ENCODE data around the gene WNK2.

WNK2 gene

DNA sequence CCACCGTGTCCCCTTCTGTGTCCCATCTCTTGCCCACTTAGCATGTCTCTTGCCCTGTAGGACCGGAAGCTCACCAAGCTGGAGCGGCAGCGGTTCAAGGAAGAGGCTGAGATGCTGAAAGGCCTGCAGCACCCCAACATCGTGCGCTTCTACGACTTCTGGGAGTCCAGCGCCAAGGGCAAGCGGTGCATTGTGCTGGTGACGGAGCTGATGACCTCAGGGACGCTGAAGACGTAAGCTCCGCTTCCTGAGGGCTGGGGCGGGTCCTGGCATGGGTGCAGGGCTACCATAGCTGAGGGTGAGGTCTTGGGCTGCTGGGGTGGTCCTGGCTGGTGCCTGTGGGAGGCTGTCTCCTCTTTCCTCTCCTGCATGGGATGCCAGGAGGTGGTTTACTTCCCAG, 45.7 kb downstream of the WNK2 start:
- Histone ChIP-seq H3K27ac (ENCODE audit: insufficient read depth, low read depth, low read length, poor library complexity, severe bottlenecking) (no peak overlapping the region), H3K36me3 (ENCODE audit: control insufficient read depth, insufficient read depth, low read length) (no peaks in the 10 kb centered on the region), H3K27me3 (ENCODE audit: control insufficient read depth, insufficient read depth, low read length, poor library complexity, severe bottlenecking) (no peaks in the 10 kb centered on the region), H3K4me1 (ENCODE audit: control insufficient read depth, insufficient read depth, low read length) (peaks cover 1% of the 10 kb centered on the region), H3K4me3 (ENCODE audit: insufficient read depth, low read depth, low read length) (no peak overlapping the region), H3K9me3 (ENCODE audit: control insufficient read depth, low read length) (no peaks in the 10 kb centered on the region)
- 95 to 97% methylated on average over 14 of the region's 14 CpGs for WGBS, 2 experiments

DNA sequence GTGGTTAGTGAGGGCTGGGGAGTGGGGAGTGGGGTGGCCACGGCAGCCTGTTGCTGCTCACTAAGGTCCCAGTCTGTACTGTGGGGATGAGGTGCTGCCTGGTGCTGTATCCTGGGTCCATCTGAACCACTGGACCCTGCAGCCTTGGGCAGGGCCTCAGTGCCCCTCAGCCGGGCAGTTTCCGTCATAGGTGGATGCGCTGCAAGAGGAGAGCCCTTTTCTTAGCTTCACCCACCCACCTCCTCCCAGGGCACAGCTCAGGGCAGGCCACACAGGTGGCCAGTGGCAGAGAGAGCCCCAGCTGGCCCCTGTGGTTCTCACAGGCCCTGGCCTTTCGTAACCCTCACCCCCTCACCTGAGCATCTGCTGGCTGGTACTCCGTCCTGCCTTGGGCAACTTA, 46.2 kb downstream of the WNK2 start:
- Histone ChIP-seq H3K4me3 (ENCODE audit: insufficient read depth, low read depth, low read length) (no peak overlapping the region), H3K4me1 (ENCODE audit: control insufficient read depth, insufficient read depth, low read length) (no peaks in the 10 kb centered on the region), H3K36me3 (ENCODE audit: control insufficient read depth, insufficient read depth, low read length) (no peaks in the 10 kb centered on the region), H3K9me3 (ENCODE audit: control insufficient read depth, low read length) (no peaks in the 10 kb centered on the region), H3K27me3 (ENCODE audit: control insufficient read depth, insufficient read depth, low read length, poor library complexity, severe bottlenecking) (no peaks in the 10 kb centered on the region), H3K27ac (ENCODE audit: insufficient read depth, low read depth, low read length, poor library complexity, severe bottlenecking) (no peak overlapping the region)
- WGBS, 2 experiments, result 93 to 97% methylated on average over 6 of the region's 6 CpGs

DNA sequence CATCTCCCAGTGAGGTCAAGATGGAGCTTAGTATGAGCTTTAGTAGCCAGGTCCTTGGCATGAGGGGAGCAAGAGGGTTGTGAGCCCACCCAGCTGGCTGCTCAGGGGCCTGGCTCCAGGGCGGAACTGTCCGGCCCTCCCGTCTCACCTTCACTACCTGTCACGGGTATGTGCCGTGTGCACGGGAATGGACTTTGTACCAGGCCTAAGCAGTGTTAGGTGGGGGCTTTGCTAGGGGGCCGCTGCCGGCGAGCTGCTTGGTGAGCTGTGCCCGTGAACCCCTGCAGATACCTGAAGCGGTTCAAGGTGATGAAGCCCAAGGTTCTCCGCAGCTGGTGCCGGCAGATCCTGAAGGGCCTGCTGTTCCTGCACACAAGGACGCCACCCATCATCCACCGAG, 46.7 kb downstream of the WNK2 start:
- Histone ChIP-seq H3K36me3 (ENCODE audit: control insufficient read depth, insufficient read depth, low read length) (no peaks in the 10 kb centered on the region), H3K9me3 (ENCODE audit: control insufficient read depth, low read length) (no peaks in the 10 kb centered on the region), H3K4me1 (ENCODE audit: control insufficient read depth, insufficient read depth, low read length) (no peaks in the 10 kb centered on the region), H3K27ac (ENCODE audit: insufficient read depth, low read depth, low read length, poor library complexity, severe bottlenecking) (no peak overlapping the region), H3K27me3 (ENCODE audit: control insufficient read depth, insufficient read depth, low read length, poor library complexity, severe bottlenecking) (no peaks in the 10 kb centered on the region), H3K4me3 (ENCODE audit: insufficient read depth, low read depth, low read length) (no peak overlapping the region)
- WGBS, 2 experiments, result 92% methylated on average over 15 of the region's 15 CpGs

DNA sequence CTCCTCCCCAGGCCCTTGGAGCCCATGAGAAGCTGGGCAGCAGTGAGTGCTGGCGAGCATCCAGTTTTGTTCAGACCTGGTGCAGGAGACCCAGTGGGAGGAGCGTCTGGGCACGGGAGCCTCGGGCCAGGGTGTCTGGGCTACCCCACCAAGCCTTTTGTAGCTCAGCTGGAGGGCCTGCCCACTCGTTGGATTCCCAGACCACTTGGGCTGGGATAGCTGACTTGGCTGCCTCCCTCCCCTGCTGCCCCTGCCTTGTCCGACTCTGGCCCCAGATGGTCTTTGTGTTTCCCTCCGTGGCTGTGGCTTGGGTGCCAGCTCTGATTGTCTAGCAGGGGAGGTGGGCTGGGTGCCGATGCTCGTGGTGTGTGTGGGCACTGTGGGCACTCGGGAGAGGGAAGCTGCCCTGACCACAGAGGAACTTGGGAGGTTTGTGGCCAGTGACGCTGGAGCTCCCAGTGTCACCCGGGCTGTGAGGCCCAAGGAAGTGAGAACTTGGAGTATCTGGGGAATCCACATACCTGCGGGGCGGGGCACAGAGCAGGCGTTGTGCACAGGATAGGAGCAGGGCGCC, 47.3 kb downstream of the WNK2 start:
- no peak overlapping the region for H3K27ac ChIP-seq (ENCODE audit: insufficient read depth, low read depth, low read length, poor library complexity, severe bottlenecking)
- H3K36me3 ChIP-seq (ENCODE audit: control insufficient read depth, insufficient read depth, low read length), result no peaks in the 10 kb centered on the region
- no peaks in the 10 kb centered on the region for H3K4me1 ChIP-seq (ENCODE audit: control insufficient read depth, insufficient read depth, low read length)
- H3K4me3 ChIP-seq (ENCODE audit: insufficient read depth, low read depth, low read length), result no peak overlapping the region
- no peaks in the 10 kb centered on the region for H3K9me3 ChIP-seq (ENCODE audit: control insufficient read depth, low read length)
- H3K27me3 ChIP-seq (ENCODE audit: control insufficient read depth, insufficient read depth, low read length, poor library complexity, severe bottlenecking), result no peaks in the 10 kb centered on the region
- WGBS, 2 experiments, result 85 to 89% methylated on average over 16 of the region's 16 CpGs

DNA sequence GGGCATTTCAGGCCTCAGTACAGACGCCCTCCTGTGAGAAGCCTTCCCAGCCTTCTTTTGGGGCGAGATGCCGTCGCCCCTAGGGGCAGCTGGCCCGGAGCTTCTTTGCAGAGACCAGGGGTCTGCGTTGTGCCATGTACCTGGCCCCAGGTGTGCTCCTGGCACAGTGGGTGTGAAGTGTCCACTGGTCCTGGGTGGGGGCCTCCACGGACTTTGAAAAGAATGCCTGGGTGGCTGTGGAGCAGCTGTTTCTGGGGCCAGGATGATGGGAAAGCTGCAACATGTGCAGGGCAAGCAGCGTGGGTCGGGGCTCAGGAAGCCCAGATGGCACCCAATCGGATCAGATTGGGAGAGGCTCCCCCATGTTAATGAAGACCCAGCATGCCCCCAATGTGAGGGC, 47.8 kb downstream of the WNK2 start:
- 92 to 95% methylated on average over 10 of the region's 10 CpGs for WGBS, 2 experiments
- Histone ChIP-seq H3K4me3 (ENCODE audit: insufficient read depth, low read depth, low read length) (no peak overlapping the region), H3K9me3 (ENCODE audit: control insufficient read depth, low read length) (no peaks in the 10 kb centered on the region), H3K27me3 (ENCODE audit: control insufficient read depth, insufficient read depth, low read length, poor library complexity, severe bottlenecking) (no peaks in the 10 kb centered on the region), H3K27ac (ENCODE audit: insufficient read depth, low read depth, low read length, poor library complexity, severe bottlenecking) (no peak overlapping the region), H3K4me1 (ENCODE audit: control insufficient read depth, insufficient read depth, low read length) (no peaks in the 10 kb centered on the region), H3K36me3 (ENCODE audit: control insufficient read depth, insufficient read depth, low read length) (no peaks in the 10 kb centered on the region)

GRCh38 chr9:93232388-93232960, 48.5 kb downstream of the WNK2 start:
- Histone ChIP-seq H3K36me3 (ENCODE audit: control insufficient read depth, insufficient read depth, low read length) (no peaks in the 10 kb centered on the region), H3K4me1 (ENCODE audit: control insufficient read depth, insufficient read depth, low read length) (no peaks in the 10 kb centered on the region), H3K27me3 (ENCODE audit: control insufficient read depth, insufficient read depth, low read length, poor library complexity, severe bottlenecking) (no peaks in the 10 kb centered on the region), H3K27ac (ENCODE audit: insufficient read depth, low read depth, low read length, poor library complexity, severe bottlenecking) (no peak overlapping the region), H3K4me3 (ENCODE audit: insufficient read depth, low read depth, low read length) (no peak overlapping the region), H3K9me3 (ENCODE audit: control insufficient read depth, low read length) (no peaks in the 10 kb centered on the region)
- 86% methylated on average over 12 of the region's 12 CpGs for WGBS, 2 experiments

DNA sequence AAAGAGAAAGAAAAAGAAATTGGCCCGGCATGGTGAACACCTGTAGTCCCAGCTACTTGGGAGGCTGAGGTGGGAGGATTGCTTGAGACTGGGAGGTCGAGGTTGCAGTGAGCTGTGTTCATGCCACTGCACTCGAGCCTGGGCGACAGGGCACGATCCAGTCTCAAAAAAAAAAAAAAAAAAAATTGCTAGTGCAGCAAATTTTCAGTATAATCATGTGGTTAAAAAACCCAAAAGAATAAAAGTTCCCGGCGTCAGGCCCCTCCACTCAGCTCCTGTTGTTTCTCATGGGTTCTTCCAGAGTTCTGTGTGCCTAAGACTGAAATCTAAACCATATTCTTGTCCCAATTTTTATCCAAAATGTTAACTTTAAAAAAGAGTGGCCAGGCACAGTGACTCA, 49.1 kb downstream of the WNK2 start:
- 79 to 83% methylated on average over 7 of the region's 7 CpGs for WGBS, 2 experiments
- Histone ChIP-seq H3K4me1 (ENCODE audit: control insufficient read depth, insufficient read depth, low read length) (no peaks in the 10 kb centered on the region), H3K36me3 (ENCODE audit: control insufficient read depth, insufficient read depth, low read length) (no peaks in the 10 kb centered on the region), H3K9me3 (ENCODE audit: control insufficient read depth, low read length) (no peaks in the 10 kb centered on the region), H3K27me3 (ENCODE audit: control insufficient read depth, insufficient read depth, low read length, poor library complexity, severe bottlenecking) (no peaks in the 10 kb centered on the region), H3K27ac (ENCODE audit: insufficient read depth, low read depth, low read length, poor library complexity, severe bottlenecking) (no peak overlapping the region), H3K4me3 (ENCODE audit: insufficient read depth, low read depth, low read length) (no peak overlapping the region)

DNA sequence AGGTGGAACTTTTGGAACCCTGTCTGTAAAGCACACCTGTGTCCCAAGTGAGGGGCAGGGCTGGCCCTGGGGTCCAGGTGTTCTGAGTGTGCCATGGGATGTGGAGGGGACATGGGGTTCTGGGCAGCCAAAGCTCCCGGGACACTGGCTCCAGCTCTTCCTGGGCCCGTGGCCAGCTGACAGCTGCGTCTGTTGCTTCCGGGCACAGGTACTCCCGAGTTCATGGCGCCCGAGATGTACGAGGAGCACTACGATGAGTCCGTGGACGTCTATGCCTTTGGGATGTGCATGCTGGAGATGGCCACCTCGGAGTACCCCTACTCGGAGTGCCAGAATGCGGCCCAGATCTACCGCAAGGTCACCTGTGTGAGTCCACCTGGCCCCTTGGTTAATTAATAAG, 50.7 kb downstream of the WNK2 start:
- 94 to 96% methylated on average over 15 of the region's 15 CpGs for WGBS, 2 experiments
- Histone ChIP-seq H3K27ac (ENCODE audit: insufficient read depth, low read depth, low read length, poor library complexity, severe bottlenecking) (no peak overlapping the region), H3K27me3 (ENCODE audit: control insufficient read depth, insufficient read depth, low read length, poor library complexity, severe bottlenecking) (no peaks in the 10 kb centered on the region), H3K36me3 (ENCODE audit: control insufficient read depth, insufficient read depth, low read length) (no peaks in the 10 kb centered on the region), H3K4me1 (ENCODE audit: control insufficient read depth, insufficient read depth, low read length) (no peaks in the 10 kb centered on the region), H3K9me3 (ENCODE audit: control insufficient read depth, low read length) (no peaks in the 10 kb centered on the region), H3K4me3 (ENCODE audit: insufficient read depth, low read depth, low read length) (no peak overlapping the region)

GRCh38 chr9:93235300-93235960, 51.5 kb downstream of the WNK2 start:
- H3K27me3 ChIP-seq (ENCODE audit: control insufficient read depth, insufficient read depth, low read length, poor library complexity, severe bottlenecking), result no peaks in the 10 kb centered on the region
- no peaks in the 10 kb centered on the region for H3K4me1 ChIP-seq (ENCODE audit: control insufficient read depth, insufficient read depth, low read length)
- WGBS, 2 experiments, result 93 to 96% methylated on average over 16 of the region's 16 CpGs
- no peak overlapping the region for H3K4me3 ChIP-seq (ENCODE audit: insufficient read depth, low read depth, low read length)
- no peaks in the 10 kb centered on the region for H3K36me3 ChIP-seq (ENCODE audit: control insufficient read depth, insufficient read depth, low read length)
- no peak overlapping the region for H3K27ac ChIP-seq (ENCODE audit: insufficient read depth, low read depth, low read length, poor library complexity, severe bottlenecking)
- H3K9me3 ChIP-seq (ENCODE audit: control insufficient read depth, low read length), result no peaks in the 10 kb centered on the region

- no peaks in the 10 kb centered on the region for H3K27me3 ChIP-seq (ENCODE audit: control insufficient read depth, insufficient read depth, low read length, poor library complexity, severe bottlenecking)
- no peaks in the 10 kb centered on the region for H3K4me1 ChIP-seq (ENCODE audit: control insufficient read depth, insufficient read depth, low read length)
- WGBS, 2 experiments, result 91 to 93% methylated on average over 15 of the region's 15 CpGs
- H3K4me3 ChIP-seq (ENCODE audit: insufficient read depth, low read depth, low read length), result no peak overlapping the region
- H3K36me3 ChIP-seq (ENCODE audit: control insufficient read depth, insufficient read depth, low read length), result no peaks in the 10 kb centered on the region
- H3K9me3 ChIP-seq (ENCODE audit: control insufficient read depth, low read length), result no peaks in the 10 kb centered on the region
- no peak overlapping the region for H3K27ac ChIP-seq (ENCODE audit: insufficient read depth, low read depth, low read length, poor library complexity, severe bottlenecking)
Measured at GRCh38 chr9:93236541-93237206, 52.7 kb downstream of the WNK2 start.

All from ectodermal cell (in vitro differentiated cells).